D721Med (cell line): ENCODE data around the gene LRRC30.
A peak's percentile ranks its signal among the peaks of the same experiment; 100 is the strongest.

Source experiments
- DNase-seq: peaks from one replicate; pipeline ENCODE4 v3.0.0; 2011; ENCODE audit warnings: low spot score; ENCODE audit not compliant: insufficient read length
- FAIRE-seq: peaks from 2 replicates; lab custom pipeline; 2011; peaks lifted over from hg19 to GRCh38; lab: Jason Lieb, UNC
- TF ChIP-seq, protein P1 (sequence below): IDR thresholded peaks from 2 replicates; pipeline ENCODE4 v1.5.1; 2012; ENCODE audit warnings: mild to moderate bottlenecking, control low read depth; ENCODE audit not compliant: insufficient read depth; ENCODE audit errors: missing control alignments

LRRC30 gene

GRCh38 chr18:7221424-7222155, 9.3 kb upstream of the LRRC30 start:
- DNase-seq (no peak), FAIRE-seq (peak; percentile 97)
- TF ChIP-seq, protein P1, sequence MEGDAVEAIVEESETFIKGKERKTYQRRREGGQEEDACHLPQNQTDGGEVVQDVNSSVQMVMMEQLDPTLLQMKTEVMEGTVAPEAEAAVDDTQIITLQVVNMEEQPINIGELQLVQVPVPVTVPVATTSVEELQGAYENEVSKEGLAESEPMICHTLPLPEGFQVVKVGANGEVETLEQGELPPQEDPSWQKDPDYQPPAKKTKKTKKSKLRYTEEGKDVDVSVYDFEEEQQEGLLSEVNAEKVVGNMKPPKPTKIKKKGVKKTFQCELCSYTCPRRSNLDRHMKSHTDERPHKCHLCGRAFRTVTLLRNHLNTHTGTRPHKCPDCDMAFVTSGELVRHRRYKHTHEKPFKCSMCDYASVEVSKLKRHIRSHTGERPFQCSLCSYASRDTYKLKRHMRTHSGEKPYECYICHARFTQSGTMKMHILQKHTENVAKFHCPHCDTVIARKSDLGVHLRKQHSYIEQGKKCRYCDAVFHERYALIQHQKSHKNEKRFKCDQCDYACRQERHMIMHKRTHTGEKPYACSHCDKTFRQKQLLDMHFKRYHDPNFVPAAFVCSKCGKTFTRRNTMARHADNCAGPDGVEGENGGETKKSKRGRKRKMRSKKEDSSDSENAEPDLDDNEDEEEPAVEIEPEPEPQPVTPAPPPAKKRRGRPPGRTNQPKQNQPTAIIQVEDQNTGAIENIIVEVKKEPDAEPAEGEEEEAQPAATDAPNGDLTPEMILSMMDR, result peak; percentile 81

DNA sequence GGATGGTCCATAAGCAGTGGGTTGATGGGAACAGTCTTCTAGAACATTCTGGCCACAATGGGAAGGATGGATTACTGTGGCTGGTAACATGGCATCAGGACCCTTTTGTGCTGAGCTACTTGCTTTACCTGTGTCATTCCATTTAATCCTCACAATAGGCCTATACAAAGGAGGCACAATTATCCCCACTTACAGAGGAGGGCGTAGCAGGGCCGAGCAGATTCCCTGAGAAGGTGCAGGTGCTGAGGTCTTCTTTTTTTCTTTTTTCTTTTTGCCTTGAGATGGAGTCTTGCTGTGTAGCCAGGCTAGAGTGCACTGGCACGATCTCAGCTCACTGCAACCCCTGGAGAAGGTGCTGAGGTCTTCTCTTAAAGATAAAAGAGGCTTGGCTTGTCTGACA, 6.7 kb upstream of the LRRC30 start:
- DNase-seq (no peak), FAIRE-seq (no peak)
- TF ChIP-seq, protein P1, result no peak

GRCh38 chr18:7232218-7232617, 1.3 kb downstream of the LRRC30 start:
- FAIRE-seq (no peak), DNase-seq (no peak)
- TF ChIP-seq, protein P1, result no peak

GRCh38 chr18:7233134-7233810, 2.4 kb downstream of the LRRC30 start:
- TF ChIP-seq, protein P1, result no peak
- DNase-seq (no peak), FAIRE-seq (no peak)

DNA sequence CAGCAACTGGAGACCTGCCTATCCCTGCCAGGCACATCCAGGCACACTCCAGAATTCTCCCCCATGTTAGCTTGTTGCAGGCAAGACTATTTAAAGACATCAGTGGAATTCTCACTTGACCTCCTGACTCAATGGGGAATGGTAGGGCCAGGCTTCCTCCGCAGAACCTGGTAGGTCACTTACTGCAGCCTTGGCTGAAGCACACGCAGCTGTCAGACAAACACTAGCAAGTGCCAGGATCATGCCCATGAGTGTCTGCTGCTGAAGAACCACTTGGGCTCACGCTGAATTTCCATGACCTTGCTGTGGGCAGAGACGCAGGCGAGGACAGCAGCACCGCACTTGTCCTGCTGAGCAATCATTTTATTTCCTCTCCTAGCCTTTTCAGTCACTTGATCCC, 3.2 kb downstream of the LRRC30 start:
- no peak for FAIRE-seq
- TF ChIP-seq, protein P1, result no peak
- DNase-seq, result no peak

DNA sequence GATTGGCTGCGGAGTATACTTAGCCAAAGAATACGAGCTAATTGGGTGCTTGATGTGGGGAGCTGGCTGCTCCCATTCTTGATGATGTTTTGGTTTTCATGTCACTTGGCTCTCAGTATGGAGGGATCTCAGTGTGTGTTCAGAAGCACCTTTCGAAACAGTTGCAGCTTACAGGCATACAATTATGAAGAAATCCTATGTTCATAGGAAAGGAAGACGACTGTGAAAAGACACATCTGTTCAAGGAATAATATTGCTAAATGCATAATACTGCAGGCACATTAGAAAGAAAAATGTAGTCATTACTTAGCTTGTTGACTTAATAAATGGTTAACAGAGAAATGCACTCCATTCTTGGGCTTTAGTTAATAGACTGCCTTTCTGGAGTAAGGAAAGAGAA, 4.1 kb downstream of the LRRC30 start:
- FAIRE-seq, result peak; percentile 51
- no peak for DNase-seq
- TF ChIP-seq, protein P1, result no peak

DNA sequence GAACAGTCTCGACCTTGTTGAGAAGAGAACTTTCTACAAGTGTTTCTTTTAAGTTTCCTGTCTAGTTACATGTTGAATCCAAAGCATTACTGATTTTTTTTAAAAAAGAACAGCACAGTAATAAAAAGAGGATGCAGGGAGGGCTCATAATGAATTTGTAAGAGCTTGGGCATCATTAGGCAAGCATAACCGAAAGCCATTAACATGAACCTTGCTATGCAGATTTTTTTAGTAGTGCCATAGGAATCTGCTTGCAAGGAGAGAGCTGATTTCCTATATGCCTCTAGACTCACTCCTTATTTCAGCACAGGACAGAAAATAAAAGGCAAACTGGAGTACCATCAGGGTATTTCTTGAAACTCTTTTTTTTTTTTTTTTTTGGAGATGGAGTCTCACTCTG, 5.2 kb downstream of the LRRC30 start:
- DNase-seq (no peak), FAIRE-seq (no peak)
- TF ChIP-seq, protein P1, result no peak
